ENCODE results near the gene KLK13. TPM values are rescaled to one million over a fixed set of nuclear protein-coding genes. Genes with fewer than 3 reads are reported as not detected.

The KLK13 gene
- total and polyA plus RNA-seq, 4 donors = 0.36 TPM; not detected in 3

DNA sequence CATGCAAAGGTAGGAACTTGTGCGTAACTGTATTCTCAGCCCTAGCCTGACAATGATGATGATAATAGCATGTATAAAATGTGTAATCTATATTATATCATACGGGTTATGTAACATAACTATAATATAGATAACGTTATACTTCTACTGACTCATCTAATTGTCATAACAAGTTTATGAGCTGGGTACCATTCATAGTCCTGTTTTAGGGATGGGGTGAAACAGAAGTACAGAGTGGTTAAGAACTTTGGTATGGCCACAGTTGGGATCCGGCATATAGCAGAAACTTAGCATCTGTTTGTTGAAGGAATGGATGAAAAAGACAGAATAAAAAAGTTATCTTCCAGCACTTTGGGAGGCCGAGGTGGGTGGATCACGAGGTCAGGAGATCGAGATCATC, 38.1 kb upstream of the KLK13 start:
- no peaks in the 10 kb centered on the region for H3K27me3 ChIP-seq (ENCODE audit: control insufficient read depth in 1 of 2, insufficient read depth in 2 of 2, low read length in 1 of 2)
- 93 to 94% methylated on average over 7 of the region's 7 CpGs for WGBS, 2 donors
- ATAC-seq (ENCODE audit: low FRiP score) = no peak
- H3K4me3 ChIP-seq (ENCODE audit: low read length in 2 of 2) = no peak overlapping the region
- peaks cover 0 to 4% of the 10 kb centered on the region in 2 donors for H3K36me3 ChIP-seq (ENCODE audit: control insufficient read depth in 1 of 2, insufficient read depth in 2 of 2, low read length in 1 of 2)
- H3K27ac ChIP-seq (ENCODE audit: low read depth in 1 of 2, low read length in 2 of 2) = no peak overlapping the region
- no peaks in the 10 kb centered on the region for H3K4me1 ChIP-seq (ENCODE audit: control insufficient read depth in 1 of 2, insufficient read depth in 2 of 2, low read length in 2 of 2)
- H3K9me3 ChIP-seq (ENCODE audit: control insufficient read depth, low read length) = no peaks in the 10 kb centered on the region
- no peak for DNase-seq
- intact Hi-C loops (cut with DNase I) = no loop called here

- DNase-seq (no peak), ATAC-seq (ENCODE audit: low FRiP score) (no peak)
- 79 to 89% methylated on average over 5 of the region's 5 CpGs for WGBS, 2 donors
- Histone ChIP-seq H3K36me3 (ENCODE audit: control insufficient read depth in 1 of 2, insufficient read depth in 2 of 2, low read length in 1 of 2) (peaks cover 0 to 4% of the 10 kb centered on the region in 2 donors), H3K27ac (ENCODE audit: low read depth in 1 of 2, low read length in 2 of 2) (no peak overlapping the region), H3K9me3 (ENCODE audit: control insufficient read depth, low read length) (no peaks in the 10 kb centered on the region), H3K4me3 (ENCODE audit: low read length in 2 of 2) (no peak overlapping the region), H3K4me1 (ENCODE audit: control insufficient read depth in 1 of 2, insufficient read depth in 2 of 2, low read length in 2 of 2) (no peaks in the 10 kb centered on the region), H3K27me3 (ENCODE audit: control insufficient read depth in 1 of 2, insufficient read depth in 2 of 2, low read length in 1 of 2) (no peaks in the 10 kb centered on the region)
- intact Hi-C loops (cut with DNase I) = no loop called here
Observed at GRCh38 chr19:51101171-51101865, 36.4 kb upstream of the KLK13 start.

- intact Hi-C loops (cut with DNase I) = no loop called here
- no peaks in the 10 kb centered on the region for H3K9me3 ChIP-seq (ENCODE audit: control insufficient read depth, low read length)
- no peaks in the 10 kb centered on the region for H3K4me1 ChIP-seq (ENCODE audit: control insufficient read depth in 1 of 2, insufficient read depth in 2 of 2, low read length in 2 of 2)
- ATAC-seq (ENCODE audit: low FRiP score) (no peak), DNase-seq (no peak)
- WGBS, 2 donors = 8 to 15% methylated on average over 3 of the region's 3 CpGs
- no peak overlapping the region for H3K4me3 ChIP-seq (ENCODE audit: low read length in 2 of 2)
- H3K36me3 ChIP-seq (ENCODE audit: control insufficient read depth in 1 of 2, insufficient read depth in 2 of 2, low read length in 1 of 2) = peaks cover 0 to 4% of the 10 kb centered on the region in 2 donors
- H3K27ac ChIP-seq (ENCODE audit: low read depth in 1 of 2, low read length in 2 of 2) = no peak overlapping the region
- H3K27me3 ChIP-seq (ENCODE audit: control insufficient read depth in 1 of 2, insufficient read depth in 2 of 2, low read length in 1 of 2) = no peaks in the 10 kb centered on the region
Observed at GRCh38 chr19:51100601-51101000, 35.7 kb upstream of the KLK13 start.

DNA sequence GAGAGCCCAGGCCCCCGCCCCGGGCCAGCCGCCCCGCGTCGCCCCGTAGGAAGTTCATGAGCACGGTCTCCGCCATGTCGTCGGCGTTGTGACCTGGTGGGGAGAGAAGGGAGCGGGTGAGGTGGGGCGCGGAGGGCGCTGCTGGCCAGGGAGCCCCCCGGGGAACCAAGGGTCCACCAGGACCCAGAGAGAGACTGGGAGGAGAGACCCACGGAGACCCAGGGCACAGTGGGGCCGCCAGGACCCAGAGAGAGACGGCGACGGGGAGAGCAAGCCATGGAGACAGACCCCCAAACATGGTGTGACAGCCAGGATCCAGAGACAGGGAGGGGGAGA, 34.1 kb upstream of the KLK13 start:
- no peak overlapping the region for H3K27ac ChIP-seq (ENCODE audit: low read depth in 1 of 2, low read length in 2 of 2)
- no peaks in the 10 kb centered on the region for H3K27me3 ChIP-seq (ENCODE audit: control insufficient read depth in 1 of 2, insufficient read depth in 2 of 2, low read length in 1 of 2)
- peaks cover 0 to 1% of the 10 kb centered on the region in 2 donors for H3K36me3 ChIP-seq (ENCODE audit: control insufficient read depth in 1 of 2, insufficient read depth in 2 of 2, low read length in 1 of 2)
- ATAC-seq (ENCODE audit: low FRiP score) = no peak
- 61 to 66% methylated on average over 22 of the region's 22 CpGs for WGBS, 2 donors
- intact Hi-C loops (cut with DNase I) = no loop called here
- H3K9me3 ChIP-seq (ENCODE audit: control insufficient read depth, low read length) = no peaks in the 10 kb centered on the region
- H3K4me3 ChIP-seq (ENCODE audit: low read length in 2 of 2) = no peak overlapping the region
- H3K4me1 ChIP-seq (ENCODE audit: control insufficient read depth in 1 of 2, insufficient read depth in 2 of 2, low read length in 2 of 2) = no peaks in the 10 kb centered on the region
- no peak for DNase-seq

DNA sequence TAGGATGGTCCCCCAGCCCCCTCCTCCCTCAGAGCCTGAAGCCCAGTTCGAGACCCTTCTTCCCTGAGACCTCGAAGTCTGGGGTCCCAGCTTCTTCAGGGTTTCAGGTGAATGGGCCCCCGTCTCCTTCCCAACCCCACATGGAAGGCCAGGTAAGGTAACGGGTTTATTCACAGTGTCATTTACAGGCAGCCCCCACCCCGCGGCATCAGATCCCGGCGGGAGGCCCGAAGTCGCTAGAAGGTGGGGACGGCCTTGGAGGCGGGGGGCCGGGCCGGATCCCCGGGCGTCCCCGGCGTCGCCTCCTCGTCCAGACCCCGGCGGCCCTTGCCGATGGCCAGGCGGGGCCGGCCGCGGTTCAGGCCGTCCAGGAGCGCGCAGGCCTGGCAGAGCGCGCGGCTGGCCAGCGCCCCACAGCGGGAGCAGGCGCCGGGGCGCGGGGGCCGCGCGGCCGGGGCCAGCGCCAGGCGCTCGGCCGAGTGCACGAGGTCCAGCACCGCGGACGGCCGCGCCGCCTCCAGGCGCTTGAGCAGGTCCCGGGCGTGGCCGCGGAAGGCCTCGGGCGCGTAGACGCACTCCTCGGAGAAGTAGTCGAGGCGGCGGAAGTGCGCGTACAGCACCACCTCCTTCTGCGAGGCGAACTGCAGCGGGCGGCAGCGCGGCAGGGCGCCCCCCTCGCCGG, 33.6 kb upstream of the KLK13 start:
- H3K27ac ChIP-seq (ENCODE audit: low read depth in 1 of 2, low read length in 2 of 2) = no peak overlapping the region
- ATAC-seq (ENCODE audit: low FRiP score) (peak; percentile 59), DNase-seq (peak; percentile 65 to 82)
- intact Hi-C loops (cut with DNase I) = no loop called here
- no peaks in the 10 kb centered on the region for H3K9me3 ChIP-seq (ENCODE audit: control insufficient read depth, low read length)
- 59 to 64% methylated on average over 78 of the region's 78 CpGs for WGBS, 2 donors
- H3K27me3 ChIP-seq (ENCODE audit: control insufficient read depth in 1 of 2, insufficient read depth in 2 of 2, low read length in 1 of 2) = no peaks in the 10 kb centered on the region
- H3K4me1 ChIP-seq (ENCODE audit: control insufficient read depth in 1 of 2, insufficient read depth in 2 of 2, low read length in 2 of 2) = no peaks in the 10 kb centered on the region
- H3K36me3 ChIP-seq (ENCODE audit: control insufficient read depth in 1 of 2, insufficient read depth in 2 of 2, low read length in 1 of 2) = no peaks in the 10 kb centered on the region
- H3K4me3 ChIP-seq (ENCODE audit: low read length in 2 of 2) = no peak overlapping the region

GRCh38 chr19:51097796-51098195, 32.9 kb upstream of the KLK13 start:
- Histone ChIP-seq H3K27ac (ENCODE audit: low read depth in 1 of 2, low read length in 2 of 2) (no peak overlapping the region), H3K27me3 (ENCODE audit: control insufficient read depth in 1 of 2, insufficient read depth in 2 of 2, low read length in 1 of 2) (no peaks in the 10 kb centered on the region), H3K36me3 (ENCODE audit: control insufficient read depth in 1 of 2, insufficient read depth in 2 of 2, low read length in 1 of 2) (no peaks in the 10 kb centered on the region), H3K9me3 (ENCODE audit: control insufficient read depth, low read length) (no peaks in the 10 kb centered on the region), H3K4me1 (ENCODE audit: control insufficient read depth in 1 of 2, insufficient read depth in 2 of 2, low read length in 2 of 2) (no peaks in the 10 kb centered on the region), H3K4me3 (ENCODE audit: low read length in 2 of 2) (no peak overlapping the region)
- WGBS, 2 donors = 85 to 86% methylated on average over 20 of the region's 20 CpGs
- intact Hi-C loops (cut with DNase I) = no loop called here
- no peak for ATAC-seq (ENCODE audit: low FRiP score)
- DNase-seq = peak in 1 of 2 donors; percentile 51

DNA sequence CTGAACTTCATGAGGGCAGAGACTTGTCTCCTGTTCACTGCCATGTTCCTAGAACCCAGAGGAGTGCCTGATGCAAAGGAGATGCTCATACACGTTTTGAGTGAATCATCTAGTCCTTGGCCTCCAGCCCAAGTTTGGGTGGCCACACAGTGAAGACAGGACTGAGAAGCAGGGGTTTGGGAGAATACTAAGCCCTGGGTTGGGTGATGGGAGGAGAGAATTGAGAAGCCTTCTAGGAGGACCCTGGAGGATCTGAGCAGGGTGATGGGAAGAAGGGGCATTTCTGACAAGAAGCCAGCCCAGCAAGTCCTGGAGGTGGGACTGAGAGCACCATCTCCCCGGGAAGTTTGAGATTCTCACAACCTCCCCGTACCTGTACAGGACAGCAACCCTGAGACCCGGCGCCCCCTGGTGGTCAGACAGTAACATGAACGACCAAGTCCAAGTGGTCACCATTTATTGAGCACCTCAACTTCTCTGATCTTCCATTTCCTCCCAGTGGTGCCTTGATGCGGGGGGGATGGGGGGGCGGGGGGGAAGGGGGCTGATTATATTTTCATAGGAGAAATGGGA, 32.4 kb upstream of the KLK13 start:
- H3K9me3 ChIP-seq (ENCODE audit: control insufficient read depth, low read length) = no peaks in the 10 kb centered on the region
- peak; percentile 67 to 91 for DNase-seq
- no peaks in the 10 kb centered on the region for H3K36me3 ChIP-seq (ENCODE audit: control insufficient read depth in 1 of 2, insufficient read depth in 2 of 2, low read length in 1 of 2)
- WGBS, 2 donors = 13 to 16% methylated on average over 8 of the region's 8 CpGs
- no peaks in the 10 kb centered on the region for H3K4me1 ChIP-seq (ENCODE audit: control insufficient read depth in 1 of 2, insufficient read depth in 2 of 2, low read length in 2 of 2)
- H3K4me3 ChIP-seq (ENCODE audit: low read length in 2 of 2) = no peak overlapping the region
- intact Hi-C loops (cut with DNase I) = no loop called here
- ATAC-seq (ENCODE audit: low FRiP score) = no peak
- no peaks in the 10 kb centered on the region for H3K27me3 ChIP-seq (ENCODE audit: control insufficient read depth in 1 of 2, insufficient read depth in 2 of 2, low read length in 1 of 2)
- no peak overlapping the region for H3K27ac ChIP-seq (ENCODE audit: low read depth in 1 of 2, low read length in 2 of 2)

DNA sequence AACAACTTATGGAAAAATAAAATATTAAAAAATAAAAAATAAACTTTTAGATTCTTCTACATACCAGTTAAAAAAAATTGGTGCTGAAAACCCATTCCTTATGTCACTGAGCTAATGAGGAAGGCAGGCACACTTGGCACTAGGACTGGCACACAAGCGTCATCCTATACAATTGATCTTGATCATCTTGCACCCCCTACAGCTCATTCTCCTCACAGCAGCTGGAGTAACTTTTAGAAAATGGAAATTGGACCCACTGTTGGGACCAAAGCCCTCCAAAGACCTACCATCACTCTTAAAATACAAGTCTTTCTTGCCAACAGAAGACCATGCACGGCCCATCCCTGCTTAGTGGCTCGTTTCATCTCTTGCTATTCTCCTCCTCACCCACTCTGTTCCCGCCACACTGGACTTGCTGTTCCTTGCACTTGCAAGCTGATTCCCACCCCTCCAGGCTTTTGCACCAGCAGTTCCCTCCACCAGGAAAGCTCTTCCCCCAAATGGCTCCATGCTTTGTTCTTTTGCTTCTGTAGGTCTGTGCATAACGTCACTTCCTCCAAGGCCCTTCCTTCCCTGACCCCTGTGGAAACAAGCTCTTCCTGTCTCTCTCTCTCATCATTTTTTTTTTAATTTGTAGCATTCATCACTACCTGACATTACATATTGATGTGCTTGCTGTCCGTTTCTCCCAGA, 31.7 kb upstream of the KLK13 start:
- H3K4me3 ChIP-seq (ENCODE audit: low read length in 2 of 2) = no peak overlapping the region
- no peaks in the 10 kb centered on the region for H3K4me1 ChIP-seq (ENCODE audit: control insufficient read depth in 1 of 2, insufficient read depth in 2 of 2, low read length in 2 of 2)
- ATAC-seq (ENCODE audit: low FRiP score) = no peak
- H3K36me3 ChIP-seq (ENCODE audit: control insufficient read depth in 1 of 2, insufficient read depth in 2 of 2, low read length in 1 of 2) = no peaks in the 10 kb centered on the region
- no peaks in the 10 kb centered on the region for H3K27me3 ChIP-seq (ENCODE audit: control insufficient read depth in 1 of 2, insufficient read depth in 2 of 2, low read length in 1 of 2)
- DNase-seq = peak in 1 of 2 donors; percentile 65
- 85 to 88% methylated on average over 6 of the region's 6 CpGs for WGBS, 2 donors
- no peaks in the 10 kb centered on the region for H3K9me3 ChIP-seq (ENCODE audit: control insufficient read depth, low read length)
- intact Hi-C loops (cut with DNase I) = no loop called here
- no peak overlapping the region for H3K27ac ChIP-seq (ENCODE audit: low read depth in 1 of 2, low read length in 2 of 2)

Measured in aorta (tissue), 5 donors.